K562 (cell line): ENCODE data around the gene TRIM27. TPM values are rescaled to one million over a fixed set of nuclear protein-coding genes. Genes with fewer than 3 reads are reported as not detected.

Experiments used
- DMBX1 ChIP-seq: fragments of 250-450 bp; sonication (Bioruptor Pico); IDR thresholded peaks from 2 replicates; pipeline ENCODE4 v1.8.0; 2022; ENCODE audit warnings: inconsistent platforms, mild to moderate bottlenecking, moderate library complexity, borderline replicate concordance
- EZH2 ChIP-seq: IDR thresholded peaks from 2 replicates; pipeline ENCODE4 v1.6.1; 2012; ENCODE audit warnings: low read depth, mild to moderate bottlenecking, inconsistent platforms, low read length, borderline replicate concordance
- KDM4B ChIP-seq, 2 experiments: fragments of 450-650 bp in 1 of 2; sonication (generic) in 1 of 2; IDR thresholded peaks; 2 replicates each; pipeline ENCODE4 v1.6.1; 2016 to 2017; ENCODE audit warnings: borderline replicate concordance in 2 of 2, antibody characterized with exemption in 1 of 2, low read depth in 1 of 2, mild to moderate bottlenecking in 1 of 2
- MCM3 ChIP-seq: fragments of 450-650 bp; IDR thresholded peaks from 2 replicates; pipeline ENCODE4 v1.6.1; 2016
- SP2 ChIP-seq: IDR thresholded peaks from 2 replicates; pipeline ENCODE4 v1.6.1; 2011; ENCODE audit warnings: mild to moderate bottlenecking, low read depth, low read length, moderate library complexity; ENCODE audit not compliant: poor library complexity, severe bottlenecking; ENCODE audit errors: extremely low read depth
- TAF15 ChIP-seq: fragments of 200-400 bp; formaldehyde crosslinking; IDR thresholded peaks from 2 replicates; pipeline ENCODE4 v1.6.1; 2017; ENCODE audit warnings: mild to moderate bottlenecking, low read depth, low read length, moderate library complexity
- polyA plus RNA-seq, 8 experiments: library from polyadenylated mRNA; depleted of rRNA in 4 of 8; stranded (reverse) in 5 of 8; unstranded in 3 of 8; fragments of >200 nt; fragmentation: Nextera tagmentation in 2 of 8; fragmentation: Illumina TruSeq in 1 of 8; extraction: Ambion mirVana in 2 of 8; extraction: Trizol in 1 of 8; gene quantifications; 2 replicates each; pipeline versions ENCODE4 v1.2.1 to v1.2.3, GENCODE V29; 2011 to 2014; ENCODE audit warnings: inconsistent platforms in 1 of 8, missing spikeins in 1 of 8
- total RNA-seq, 7 experiments: library from RNA; depleted of rRNA in 6 of 7; stranded (reverse); fragments of >200 nt in 6 of 7; fragmentation: Illumina TruSeq in 2 of 7; extraction: Trizol in 2 of 7; gene quantifications; 2 replicates each; pipeline versions ENCODE4 v1.2.1 to v1.2.3, GENCODE V29; 2011 to 2021; ENCODE audit warnings: low replicate concordance in 1 of 7
- TF ChIP-seq, protein P1 (sequence below): fragments of 250-450 bp; sonication (Bioruptor Pico); IDR thresholded peaks from 2 replicates; pipeline ENCODE4 v1.4.0; 2020
- TF ChIP-seq, protein P2 (sequence below), 2 experiments: IDR thresholded peaks; 2 replicates each; pipeline ENCODE4 v1.6.1; 2011; ENCODE audit warnings: borderline replicate concordance in 1 of 2, control low read depth in 1 of 2, low read depth in 1 of 2, low read length in 1 of 2, mild to moderate bottlenecking in 1 of 2, mixed read lengths in 1 of 2, moderate library complexity in 1 of 2; ENCODE audit not compliant: insufficient read depth in 1 of 2, insufficient read length in 1 of 2, poor library complexity in 1 of 2, severe bottlenecking in 1 of 2; ENCODE audit errors: extremely low read depth in 1 of 2
- TF ChIP-seq, protein P3 (sequence below): sonication (generic); formaldehyde crosslinking; IDR thresholded peaks from 2 replicates; pipeline ENCODE4 v1.8.0; 2023; ENCODE audit warnings: missing genetic modification reagents, mild to moderate bottlenecking, borderline replicate concordance
- TF ChIP-seq, protein P4 (sequence below), 2 experiments: IDR thresholded peaks in 1 of 2; conservative IDR thresholded peaks in 1 of 2; 2 replicates each; pipeline ENCODE4 v1.6.1; 2016; ENCODE audit warnings: low read depth in 2 of 2, mild to moderate bottlenecking in 1 of 2, missing compliant biosample characterization in 1 of 2, missing genetic modification characterization in 1 of 2, moderate library complexity in 1 of 2

The TRIM27 gene
- total and polyA plus RNA-seq, 9 of the 15 experiments (the other 6 are each of a cell fraction or from before 2014, with no cell fraction given) = 37.7 to 235 (median 122) TPM

DNA sequence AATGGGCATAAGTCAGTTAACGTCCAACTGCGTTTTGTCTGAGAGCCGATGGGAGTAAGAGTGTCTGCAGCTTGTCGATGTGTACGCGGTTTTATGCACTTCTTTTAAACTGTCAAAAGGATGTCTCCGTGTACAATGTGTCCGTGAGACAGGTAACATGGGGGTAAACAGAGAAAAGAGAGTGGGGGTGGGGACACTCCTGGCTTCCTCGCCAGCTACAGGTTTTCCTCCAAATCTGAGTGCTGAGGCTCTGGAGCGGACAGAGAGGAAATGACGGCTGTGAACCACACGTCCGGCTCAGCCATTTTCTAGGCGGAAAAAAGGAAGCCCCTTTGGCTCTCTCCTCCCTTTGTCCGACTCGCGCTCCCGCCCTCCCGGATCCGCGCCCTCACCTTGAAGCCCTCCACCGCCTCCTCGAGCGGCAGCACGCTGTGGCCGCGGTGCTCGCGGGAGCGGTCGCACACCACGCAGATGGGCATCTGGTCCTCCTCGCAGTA is 916 bp downstream of the TRIM27 start (continued):
- TF ChIP-seq, protein P1, sequence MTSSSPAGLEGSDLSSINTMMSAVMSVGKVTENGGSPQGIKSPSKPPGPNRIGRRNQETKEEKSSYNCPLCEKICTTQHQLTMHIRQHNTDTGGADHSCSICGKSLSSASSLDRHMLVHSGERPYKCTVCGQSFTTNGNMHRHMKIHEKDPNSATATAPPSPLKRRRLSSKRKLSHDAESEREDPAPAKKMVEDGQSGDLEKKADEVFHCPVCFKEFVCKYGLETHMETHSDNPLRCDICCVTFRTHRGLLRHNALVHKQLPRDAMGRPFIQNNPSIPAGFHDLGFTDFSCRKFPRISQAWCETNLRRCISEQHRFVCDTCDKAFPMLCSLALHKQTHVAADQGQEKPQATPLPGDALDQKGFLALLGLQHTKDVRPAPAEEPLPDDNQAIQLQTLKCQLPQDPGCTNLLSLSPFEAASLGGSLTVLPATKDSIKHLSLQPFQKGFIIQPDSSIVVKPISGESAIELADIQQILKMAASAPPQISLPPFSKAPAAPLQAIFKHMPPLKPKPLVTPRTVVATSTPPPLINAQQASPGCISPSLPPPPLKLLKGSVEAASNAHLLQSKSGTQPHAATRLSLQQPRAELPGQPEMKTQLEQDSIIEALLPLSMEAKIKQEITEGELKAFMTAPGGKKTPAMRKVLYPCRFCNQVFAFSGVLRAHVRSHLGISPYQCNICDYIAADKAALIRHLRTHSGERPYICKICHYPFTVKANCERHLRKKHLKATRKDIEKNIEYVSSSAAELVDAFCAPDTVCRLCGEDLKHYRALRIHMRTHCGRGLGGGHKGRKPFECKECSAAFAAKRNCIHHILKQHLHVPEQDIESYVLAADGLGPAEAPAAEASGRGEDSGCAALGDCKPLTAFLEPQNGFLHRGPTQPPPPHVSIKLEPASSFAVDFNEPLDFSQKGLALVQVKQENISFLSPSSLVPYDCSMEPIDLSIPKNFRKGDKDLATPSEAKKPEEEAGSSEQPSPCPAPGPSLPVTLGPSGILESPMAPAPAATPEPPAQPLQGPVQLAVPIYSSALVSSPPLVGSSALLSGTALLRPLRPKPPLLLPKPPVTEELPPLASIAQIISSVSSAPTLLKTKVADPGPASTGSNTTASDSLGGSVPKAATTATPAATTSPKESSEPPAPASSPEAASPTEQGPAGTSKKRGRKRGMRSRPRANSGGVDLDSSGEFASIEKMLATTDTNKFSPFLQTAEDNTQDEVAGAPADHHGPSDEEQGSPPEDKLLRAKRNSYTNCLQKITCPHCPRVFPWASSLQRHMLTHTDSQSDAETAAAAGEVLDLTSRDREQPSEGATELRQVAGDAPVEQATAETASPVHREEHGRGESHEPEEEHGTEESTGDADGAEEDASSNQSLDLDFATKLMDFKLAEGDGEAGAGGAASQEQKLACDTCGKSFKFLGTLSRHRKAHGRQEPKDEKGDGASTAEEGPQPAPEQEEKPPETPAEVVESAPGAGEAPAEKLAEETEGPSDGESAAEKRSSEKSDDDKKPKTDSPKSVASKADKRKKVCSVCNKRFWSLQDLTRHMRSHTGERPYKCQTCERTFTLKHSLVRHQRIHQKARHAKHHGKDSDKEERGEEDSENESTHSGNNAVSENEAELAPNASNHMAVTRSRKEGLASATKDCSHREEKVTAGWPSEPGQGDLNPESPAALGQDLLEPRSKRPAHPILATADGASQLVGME = no peak
- TF ChIP-seq, protein P2, sequence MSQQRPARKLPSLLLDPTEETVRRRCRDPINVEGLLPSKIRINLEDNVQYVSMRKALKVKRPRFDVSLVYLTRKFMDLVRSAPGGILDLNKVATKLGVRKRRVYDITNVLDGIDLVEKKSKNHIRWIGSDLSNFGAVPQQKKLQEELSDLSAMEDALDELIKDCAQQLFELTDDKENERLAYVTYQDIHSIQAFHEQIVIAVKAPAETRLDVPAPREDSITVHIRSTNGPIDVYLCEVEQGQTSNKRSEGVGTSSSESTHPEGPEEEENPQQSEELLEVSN (IDR thresholded peaks at IDR 0.05; ENCODE audit: borderline replicate concordance in 1 of 2, extremely low read depth in 1 of 2, insufficient read depth in 1 of 2, insufficient read length in 1 of 2, low read depth in 1 of 2, low read length in 1 of 2, poor library complexity in 1 of 2, severe bottlenecking in 1 of 2) = peak; percentile 60 to 70
- TF ChIP-seq, protein P3, sequence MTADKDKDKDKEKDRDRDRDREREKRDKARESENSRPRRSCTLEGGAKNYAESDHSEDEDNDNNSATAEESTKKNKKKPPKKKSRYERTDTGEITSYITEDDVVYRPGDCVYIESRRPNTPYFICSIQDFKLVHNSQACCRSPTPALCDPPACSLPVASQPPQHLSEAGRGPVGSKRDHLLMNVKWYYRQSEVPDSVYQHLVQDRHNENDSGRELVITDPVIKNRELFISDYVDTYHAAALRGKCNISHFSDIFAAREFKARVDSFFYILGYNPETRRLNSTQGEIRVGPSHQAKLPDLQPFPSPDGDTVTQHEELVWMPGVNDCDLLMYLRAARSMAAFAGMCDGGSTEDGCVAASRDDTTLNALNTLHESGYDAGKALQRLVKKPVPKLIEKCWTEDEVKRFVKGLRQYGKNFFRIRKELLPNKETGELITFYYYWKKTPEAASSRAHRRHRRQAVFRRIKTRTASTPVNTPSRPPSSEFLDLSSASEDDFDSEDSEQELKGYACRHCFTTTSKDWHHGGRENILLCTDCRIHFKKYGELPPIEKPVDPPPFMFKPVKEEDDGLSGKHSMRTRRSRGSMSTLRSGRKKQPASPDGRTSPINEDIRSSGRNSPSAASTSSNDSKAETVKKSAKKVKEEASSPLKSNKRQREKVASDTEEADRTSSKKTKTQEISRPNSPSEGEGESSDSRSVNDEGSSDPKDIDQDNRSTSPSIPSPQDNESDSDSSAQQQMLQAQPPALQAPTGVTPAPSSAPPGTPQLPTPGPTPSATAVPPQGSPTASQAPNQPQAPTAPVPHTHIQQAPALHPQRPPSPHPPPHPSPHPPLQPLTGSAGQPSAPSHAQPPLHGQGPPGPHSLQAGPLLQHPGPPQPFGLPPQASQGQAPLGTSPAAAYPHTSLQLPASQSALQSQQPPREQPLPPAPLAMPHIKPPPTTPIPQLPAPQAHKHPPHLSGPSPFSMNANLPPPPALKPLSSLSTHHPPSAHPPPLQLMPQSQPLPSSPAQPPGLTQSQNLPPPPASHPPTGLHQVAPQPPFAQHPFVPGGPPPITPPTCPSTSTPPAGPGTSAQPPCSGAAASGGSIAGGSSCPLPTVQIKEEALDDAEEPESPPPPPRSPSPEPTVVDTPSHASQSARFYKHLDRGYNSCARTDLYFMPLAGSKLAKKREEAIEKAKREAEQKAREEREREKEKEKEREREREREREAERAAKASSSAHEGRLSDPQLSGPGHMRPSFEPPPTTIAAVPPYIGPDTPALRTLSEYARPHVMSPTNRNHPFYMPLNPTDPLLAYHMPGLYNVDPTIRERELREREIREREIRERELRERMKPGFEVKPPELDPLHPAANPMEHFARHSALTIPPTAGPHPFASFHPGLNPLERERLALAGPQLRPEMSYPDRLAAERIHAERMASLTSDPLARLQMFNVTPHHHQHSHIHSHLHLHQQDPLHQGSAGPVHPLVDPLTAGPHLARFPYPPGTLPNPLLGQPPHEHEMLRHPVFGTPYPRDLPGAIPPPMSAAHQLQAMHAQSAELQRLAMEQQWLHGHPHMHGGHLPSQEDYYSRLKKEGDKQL = 0 out of 2 replicates have a peak, but pooled peaks have one; percentile 42
- TF ChIP-seq, protein P4, sequence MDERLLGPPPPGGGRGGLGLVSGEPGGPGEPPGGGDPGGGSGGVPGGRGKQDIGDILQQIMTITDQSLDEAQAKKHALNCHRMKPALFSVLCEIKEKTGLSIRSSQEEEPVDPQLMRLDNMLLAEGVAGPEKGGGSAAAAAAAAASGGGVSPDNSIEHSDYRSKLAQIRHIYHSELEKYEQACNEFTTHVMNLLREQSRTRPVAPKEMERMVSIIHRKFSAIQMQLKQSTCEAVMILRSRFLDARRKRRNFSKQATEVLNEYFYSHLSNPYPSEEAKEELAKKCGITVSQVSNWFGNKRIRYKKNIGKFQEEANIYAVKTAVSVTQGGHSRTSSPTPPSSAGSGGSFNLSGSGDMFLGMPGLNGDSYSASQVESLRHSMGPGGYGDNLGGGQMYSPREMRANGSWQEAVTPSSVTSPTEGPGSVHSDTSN (CRISPR knock-in tag; IDR thresholded peaks at IDR 0.05; ENCODE audit: low read depth) = no peak
- TF ChIP-seq, protein P4 (tag; conservative IDR thresholded peaks at IDR 0.05; ENCODE audit: low read depth) = no peak
- TF ChIP-seq DMBX1 (CRISPR knock-in tag) = no peak
- TF ChIP-seq EZH2 = no peak
- no peak for TF ChIP-seq TAF15
- no peak for TF ChIP-seq SP2
- TF ChIP-seq MCM3 = no peak
- TF ChIP-seq KDM4B (IDR thresholded peaks at IDR 0.05; ENCODE audit: borderline replicate concordance in 2 of 2, low read depth in 1 of 2) = peak in 1 of 2 experiments; percentile 70; a peak in 1 of 4 replicates
